ENCODE data around the gene SLC2A11. TPM values are rescaled to one million over a fixed set of nuclear protein-coding genes. Genes with fewer than 3 reads are reported as not detected.

The SLC2A11 gene
- total and polyA plus RNA-seq, 11 donors, result 8.7 to 31.2 (median 18.7) TPM

DNA sequence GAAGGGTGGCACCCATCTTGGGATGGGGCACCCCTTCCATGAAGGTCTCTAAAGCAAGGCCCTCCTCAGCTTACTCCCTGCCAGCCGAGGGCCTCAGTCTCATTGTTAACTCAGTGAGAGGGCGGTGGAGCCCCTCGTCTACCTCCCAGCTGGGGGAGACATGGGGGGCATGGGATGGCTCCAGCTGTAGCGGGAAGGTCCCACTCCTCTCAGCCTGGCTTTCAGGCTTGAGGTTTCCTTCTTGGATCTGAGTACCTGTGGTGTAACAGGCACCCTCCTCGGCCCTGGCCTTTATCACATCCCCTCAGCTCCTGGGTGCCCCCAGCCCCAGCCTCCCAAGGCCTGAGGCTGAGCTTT is 38.5 kb downstream of the SLC2A11 start:
- ATAC-seq (no peak), DNase-seq (no peak)
- H3K27ac ChIP-seq, result no peak overlapping the region
- H3K4me3 ChIP-seq, result peak overlapping the region in 1 of 12 donors; percentile 7
- no peaks in the 10 kb centered on the region for H3K27me3 ChIP-seq
- no peak for TF ChIP-seq POLR2A (IDR thresholded peaks at IDR 0.05)
- TF ChIP-seq, protein P1, sequence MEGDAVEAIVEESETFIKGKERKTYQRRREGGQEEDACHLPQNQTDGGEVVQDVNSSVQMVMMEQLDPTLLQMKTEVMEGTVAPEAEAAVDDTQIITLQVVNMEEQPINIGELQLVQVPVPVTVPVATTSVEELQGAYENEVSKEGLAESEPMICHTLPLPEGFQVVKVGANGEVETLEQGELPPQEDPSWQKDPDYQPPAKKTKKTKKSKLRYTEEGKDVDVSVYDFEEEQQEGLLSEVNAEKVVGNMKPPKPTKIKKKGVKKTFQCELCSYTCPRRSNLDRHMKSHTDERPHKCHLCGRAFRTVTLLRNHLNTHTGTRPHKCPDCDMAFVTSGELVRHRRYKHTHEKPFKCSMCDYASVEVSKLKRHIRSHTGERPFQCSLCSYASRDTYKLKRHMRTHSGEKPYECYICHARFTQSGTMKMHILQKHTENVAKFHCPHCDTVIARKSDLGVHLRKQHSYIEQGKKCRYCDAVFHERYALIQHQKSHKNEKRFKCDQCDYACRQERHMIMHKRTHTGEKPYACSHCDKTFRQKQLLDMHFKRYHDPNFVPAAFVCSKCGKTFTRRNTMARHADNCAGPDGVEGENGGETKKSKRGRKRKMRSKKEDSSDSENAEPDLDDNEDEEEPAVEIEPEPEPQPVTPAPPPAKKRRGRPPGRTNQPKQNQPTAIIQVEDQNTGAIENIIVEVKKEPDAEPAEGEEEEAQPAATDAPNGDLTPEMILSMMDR (IDR thresholded peaks at IDR 0.05), result no peak
- WGBS, 4 donors, result 95 to 100% (median 96%) methylated on average over 2 to 5 of the region's 5 CpGs
- H3K4me1 ChIP-seq, result peaks cover 0 to 38% (median 23%) of the 10 kb centered on the region in 12 donors
- no peaks in the 10 kb centered on the region for H3K9me3 ChIP-seq
- intact Hi-C loops (cut with DNase I), result no loop called here
- peaks cover 0 to 20% (median 14%) of the 10 kb centered on the region in 9 donors for H3K36me3 ChIP-seq

DNA sequence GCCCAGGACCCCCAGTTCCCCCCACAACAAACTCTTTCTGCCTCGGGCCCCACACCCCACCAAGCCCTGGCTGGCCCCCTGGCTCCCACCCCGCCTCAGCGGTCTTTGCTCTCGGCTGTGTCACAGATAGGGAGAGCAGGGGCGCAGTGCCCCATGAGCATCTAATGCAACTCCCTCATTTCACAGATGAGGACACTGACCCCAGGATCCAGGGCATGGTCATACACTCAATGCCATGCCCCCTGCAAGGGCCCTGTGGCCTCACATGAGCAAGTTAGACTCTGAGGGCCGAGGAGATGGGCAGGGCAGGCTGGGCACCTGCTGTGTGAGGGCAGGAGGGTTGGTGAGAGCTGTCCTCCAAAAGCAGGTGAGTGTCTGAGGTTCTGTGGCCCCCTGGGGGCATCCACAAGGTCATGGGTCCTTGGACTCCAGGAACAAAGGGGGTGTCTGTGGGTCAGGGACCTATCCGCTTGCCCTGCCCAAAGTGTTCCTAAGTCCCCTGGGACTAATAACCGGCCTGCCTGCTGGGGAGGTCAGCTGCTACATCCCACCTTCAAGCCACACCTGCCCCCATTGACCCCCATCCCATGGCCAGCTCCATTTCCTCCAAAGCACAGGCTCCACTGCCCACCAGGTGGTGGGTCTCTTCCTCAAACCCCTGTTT is 39.0 kb downstream of the SLC2A11 start:
- H3K27ac ChIP-seq, result no peak overlapping the region
- H3K9me3 ChIP-seq, result no peaks in the 10 kb centered on the region
- no peak for DNase-seq
- no peak for TF ChIP-seq POLR2A (IDR thresholded peaks at IDR 0.05)
- TF ChIP-seq, protein P1 (IDR thresholded peaks at IDR 0.05), result no peak
- no peak for ATAC-seq
- H3K27me3 ChIP-seq, result no peaks in the 10 kb centered on the region
- H3K4me1 ChIP-seq, result peaks cover 0 to 38% (median 23%) of the 10 kb centered on the region in 12 donors
- H3K4me3 ChIP-seq, result no peak overlapping the region
- H3K36me3 ChIP-seq, result peaks cover 0 to 20% (median 14%) of the 10 kb centered on the region in 9 donors
- 88 to 99% (median 92%) methylated on average over 7 to 8 of the region's 8 CpGs for WGBS, 4 donors
- intact Hi-C loops (cut with DNase I), result no loop called here

DNA sequence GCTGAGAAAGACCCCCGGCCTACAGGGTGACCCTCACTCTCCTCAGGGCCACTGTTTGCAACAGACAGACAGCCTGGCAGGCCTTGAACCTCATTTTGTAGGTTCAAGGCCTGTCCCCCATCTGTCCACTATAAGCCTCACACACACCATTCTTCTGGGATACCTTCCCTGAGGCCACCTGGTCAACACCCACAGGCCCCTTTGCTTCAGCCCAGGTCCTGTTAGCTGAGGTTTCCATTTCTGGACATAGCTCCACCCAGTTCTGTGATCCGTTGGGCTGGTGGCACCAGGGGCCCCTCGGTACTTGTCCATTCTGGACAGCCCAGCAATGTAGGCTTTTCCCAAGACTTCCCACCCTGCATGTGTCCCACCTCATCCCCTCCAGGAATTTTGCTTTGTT is 39.6 kb downstream of the SLC2A11 start:
- Histone ChIP-seq H3K36me3 (peaks cover 0 to 20% (median 14%) of the 10 kb centered on the region in 9 donors), H3K27ac (no peak overlapping the region), H3K27me3 (no peaks in the 10 kb centered on the region), H3K4me1 (peaks cover 0 to 38% (median 23%) of the 10 kb centered on the region in 12 donors), H3K9me3 (no peaks in the 10 kb centered on the region), H3K4me3 (no peak overlapping the region)
- no peak for DNase-seq
- ATAC-seq, result no peak
- TF ChIP-seq, protein P1 (IDR thresholded peaks at IDR 0.05), result no peak
- no peak for TF ChIP-seq POLR2A (IDR thresholded peaks at IDR 0.05)
- intact Hi-C loops (cut with DNase I), result no loop called here
- 91 to 96% (median 94%) methylated on average over 2 to 3 of the region's 3 CpGs for WGBS, 4 donors

DNA sequence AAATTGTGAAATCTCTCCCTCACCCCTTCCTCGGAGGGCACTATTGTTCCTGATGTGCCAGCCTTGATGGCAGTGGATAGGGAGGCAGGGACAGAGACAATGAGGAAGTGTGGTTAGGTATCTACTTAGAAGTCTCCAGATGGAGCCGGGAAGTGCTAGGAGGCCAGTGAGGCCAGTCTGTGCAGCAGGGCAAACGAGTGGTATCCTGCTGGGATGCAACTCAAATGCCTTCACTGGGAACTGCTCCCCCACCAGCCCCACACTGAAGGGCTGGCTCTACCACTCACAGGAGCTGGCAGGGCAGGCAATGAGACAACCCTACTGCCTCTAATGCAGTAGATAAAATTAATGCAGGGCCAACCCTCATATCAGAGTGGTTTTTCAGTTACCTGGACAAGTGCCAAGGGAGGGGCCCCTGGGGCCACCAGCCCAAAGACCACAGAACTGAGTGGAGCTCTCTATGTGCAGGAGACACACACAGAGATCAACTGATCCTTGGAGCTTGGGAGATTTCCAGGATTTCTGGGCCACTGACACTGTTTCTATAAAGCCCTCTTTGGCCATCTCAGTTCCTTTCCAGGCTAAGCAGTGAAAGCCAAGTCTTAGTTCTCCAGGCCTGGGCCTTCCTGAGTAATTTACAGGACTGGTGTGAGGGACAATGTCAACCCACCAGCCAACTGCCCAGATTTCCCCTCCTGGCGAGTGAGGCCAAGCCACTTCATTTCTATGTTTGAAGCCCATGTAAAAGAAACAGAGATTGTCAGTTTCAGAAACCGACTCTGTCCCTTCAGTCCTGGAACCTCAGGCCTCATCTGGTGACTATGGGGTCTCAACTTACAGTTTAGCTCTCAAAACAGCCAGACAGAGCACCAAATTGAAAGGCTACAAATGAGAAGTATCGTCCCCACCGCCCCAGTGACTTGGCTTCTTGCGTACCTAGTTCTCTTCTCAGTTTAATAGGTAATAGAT is 40.6 kb downstream of the SLC2A11 start:
- Histone ChIP-seq H3K27me3 (no peaks in the 10 kb centered on the region), H3K9me3 (no peaks in the 10 kb centered on the region), H3K4me3 (no peak overlapping the region), H3K36me3 (peaks cover 0 to 20% (median 14%) of the 10 kb centered on the region in 9 donors), H3K27ac (peak overlapping the region in 1 of 12 donors; percentile 48), H3K4me1 (peaks cover 0 to 38% (median 23%) of the 10 kb centered on the region in 12 donors)
- ATAC-seq (no peak), DNase-seq (no peak)
- 62 to 82% (median 67%) methylated on average over 6 to 8 of the region's 8 CpGs for WGBS, 4 donors
- TF ChIP-seq, protein P1 (IDR thresholded peaks at IDR 0.05), result no peak
- TF ChIP-seq POLR2A (IDR thresholded peaks at IDR 0.05), result no peak
- intact Hi-C loops (cut with DNase I), result no loop called here
